Measurements from ENCODE around the gene KCNK13.

Gene KCNK13

DNA sequence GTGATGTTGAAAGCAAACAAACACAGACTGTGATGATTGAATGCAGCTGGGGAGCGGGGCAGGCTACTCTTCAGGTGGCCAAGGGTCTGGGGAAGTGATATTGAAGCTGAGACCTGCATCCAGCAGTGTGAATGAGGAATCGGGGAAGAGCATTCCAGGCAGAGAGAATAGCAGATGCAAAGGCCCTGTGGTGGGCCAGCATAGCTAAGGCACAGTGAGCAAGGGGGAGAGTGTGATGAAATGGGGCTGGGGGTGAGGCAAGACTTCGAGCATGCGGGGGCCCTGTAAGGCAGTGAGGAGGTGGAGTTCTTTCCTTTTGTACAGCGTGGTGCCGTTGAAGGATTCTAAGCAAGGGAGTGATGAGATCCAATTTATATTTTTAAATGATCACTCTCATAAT, 77.4 kb downstream of the KCNK13 start:
- no peak for ATAC-seq
- TF ChIP-seq, protein P1, sequence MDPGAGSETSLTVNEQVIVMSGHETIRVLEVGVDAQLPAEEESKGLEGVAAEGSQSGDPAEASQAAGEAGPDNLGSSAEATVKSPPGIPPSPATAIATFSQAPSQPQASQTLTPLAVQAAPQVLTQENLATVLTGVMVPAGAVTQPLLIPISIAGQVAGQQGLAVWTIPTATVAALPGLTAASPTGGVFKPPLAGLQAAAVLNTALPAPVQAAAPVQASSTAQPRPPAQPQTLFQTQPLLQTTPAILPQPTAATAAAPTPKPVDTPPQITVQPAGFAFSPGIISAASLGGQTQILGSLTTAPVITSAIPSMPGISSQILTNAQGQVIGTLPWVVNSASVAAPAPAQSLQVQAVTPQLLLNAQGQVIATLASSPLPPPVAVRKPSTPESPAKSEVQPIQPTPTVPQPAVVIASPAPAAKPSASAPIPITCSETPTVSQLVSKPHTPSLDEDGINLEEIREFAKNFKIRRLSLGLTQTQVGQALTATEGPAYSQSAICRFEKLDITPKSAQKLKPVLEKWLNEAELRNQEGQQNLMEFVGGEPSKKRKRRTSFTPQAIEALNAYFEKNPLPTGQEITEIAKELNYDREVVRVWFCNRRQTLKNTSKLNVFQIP (CRISPR knock-in tag; IDR thresholded peaks at IDR 0.05; ENCODE audit: borderline replicate concordance, low read depth), result no peak
- TF ChIP-seq ARNTL (CRISPR knock-in tag; IDR thresholded peaks at IDR 0.05; ENCODE audit: borderline replicate concordance, low read depth) (no peak), ZFP30 (CRISPR knock-in tag; IDR thresholded peaks at IDR 0.05) (no peak), ZNF8 (CRISPR knock-in tag; IDR thresholded peaks at IDR 0.05) (no peak), SNAI2 (CRISPR knock-in tag; IDR thresholded peaks at IDR 0.05) (no peak), BACH2 (CRISPR knock-in tag; IDR thresholded peaks at IDR 0.05; ENCODE audit: borderline replicate concordance) (no peak), CSDC2 (CRISPR knock-in tag; IDR thresholded peaks at IDR 0.05) (no peak), ZNF565 (CRISPR knock-in tag; conservative IDR thresholded peaks at IDR 0.05; ENCODE audit: low read depth) (no peak)

DNA sequence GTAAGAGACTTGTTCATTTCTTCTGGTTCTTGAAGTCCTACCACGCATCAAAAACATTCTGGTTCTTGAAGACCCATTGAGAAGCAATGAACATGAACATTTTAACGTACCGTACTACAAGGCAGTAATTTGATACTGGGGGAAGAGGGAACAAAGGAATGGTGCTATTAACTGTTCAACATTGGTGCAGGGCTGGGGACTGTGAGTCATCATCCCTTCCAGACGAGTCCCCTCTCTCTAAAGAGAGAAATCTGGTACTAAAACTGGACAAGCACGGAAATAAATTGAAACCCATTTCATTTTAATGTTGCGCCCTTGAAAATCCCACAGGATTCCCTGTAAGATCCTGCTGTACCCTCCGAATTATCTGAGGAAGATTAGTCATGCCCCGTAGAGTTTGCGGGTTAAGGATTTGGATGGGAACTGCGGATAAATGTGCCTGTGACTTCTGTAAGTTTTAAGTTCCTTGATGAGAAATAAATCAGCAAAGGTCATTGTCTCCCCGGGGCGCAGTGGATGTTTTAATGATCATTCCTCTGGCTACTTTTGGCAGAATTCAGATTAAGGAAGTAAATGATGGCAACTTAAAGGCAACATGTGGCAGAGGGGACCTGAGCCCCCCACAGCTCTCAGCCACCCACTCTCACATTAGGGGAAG, 78.6 kb downstream of the KCNK13 start:
- TF ChIP-seq ZNF70 (CRISPR knock-in tag; IDR thresholded peaks at IDR 0.05) (no peak), ZFP3 (CRISPR knock-in tag; IDR thresholded peaks at IDR 0.05) (no peak), ARNTL (CRISPR knock-in tag; IDR thresholded peaks at IDR 0.05; ENCODE audit: borderline replicate concordance, low read depth) (no peak), ZNF8 (CRISPR knock-in tag; IDR thresholded peaks at IDR 0.05) (no peak), CSDC2 (CRISPR knock-in tag; IDR thresholded peaks at IDR 0.05) (no peak), ZFP30 (CRISPR knock-in tag; IDR thresholded peaks at IDR 0.05) (no peak), PPARA (CRISPR knock-in tag; IDR thresholded peaks at IDR 0.05; ENCODE audit: borderline replicate concordance) (no peak), ZNF565 (CRISPR knock-in tag; conservative IDR thresholded peaks at IDR 0.05; ENCODE audit: low read depth) (no peak), RARB (CRISPR knock-in tag; IDR thresholded peaks at IDR 0.05) (no peak), ISL1 (CRISPR knock-in tag; IDR thresholded peaks at IDR 0.05) (no peak), SNAI2 (CRISPR knock-in tag; IDR thresholded peaks at IDR 0.05) (no peak)
- TF ChIP-seq, protein P2, sequence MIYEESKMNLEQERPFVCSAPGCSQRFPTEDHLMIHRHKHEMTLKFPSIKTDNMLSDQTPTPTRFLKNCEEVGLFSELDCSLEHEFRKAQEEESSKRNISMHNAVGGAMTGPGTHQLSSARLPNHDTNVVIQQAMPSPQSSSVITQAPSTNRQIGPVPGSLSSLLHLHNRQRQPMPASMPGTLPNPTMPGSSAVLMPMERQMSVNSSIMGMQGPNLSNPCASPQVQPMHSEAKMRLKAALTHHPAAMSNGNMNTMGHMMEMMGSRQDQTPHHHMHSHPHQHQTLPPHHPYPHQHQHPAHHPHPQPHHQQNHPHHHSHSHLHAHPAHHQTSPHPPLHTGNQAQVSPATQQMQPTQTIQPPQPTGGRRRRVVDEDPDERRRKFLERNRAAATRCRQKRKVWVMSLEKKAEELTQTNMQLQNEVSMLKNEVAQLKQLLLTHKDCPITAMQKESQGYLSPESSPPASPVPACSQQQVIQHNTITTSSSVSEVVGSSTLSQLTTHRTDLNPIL (CRISPR knock-in tag; IDR thresholded peaks at IDR 0.05; ENCODE audit: low read depth), result no peak
- TF ChIP-seq, protein P3, sequence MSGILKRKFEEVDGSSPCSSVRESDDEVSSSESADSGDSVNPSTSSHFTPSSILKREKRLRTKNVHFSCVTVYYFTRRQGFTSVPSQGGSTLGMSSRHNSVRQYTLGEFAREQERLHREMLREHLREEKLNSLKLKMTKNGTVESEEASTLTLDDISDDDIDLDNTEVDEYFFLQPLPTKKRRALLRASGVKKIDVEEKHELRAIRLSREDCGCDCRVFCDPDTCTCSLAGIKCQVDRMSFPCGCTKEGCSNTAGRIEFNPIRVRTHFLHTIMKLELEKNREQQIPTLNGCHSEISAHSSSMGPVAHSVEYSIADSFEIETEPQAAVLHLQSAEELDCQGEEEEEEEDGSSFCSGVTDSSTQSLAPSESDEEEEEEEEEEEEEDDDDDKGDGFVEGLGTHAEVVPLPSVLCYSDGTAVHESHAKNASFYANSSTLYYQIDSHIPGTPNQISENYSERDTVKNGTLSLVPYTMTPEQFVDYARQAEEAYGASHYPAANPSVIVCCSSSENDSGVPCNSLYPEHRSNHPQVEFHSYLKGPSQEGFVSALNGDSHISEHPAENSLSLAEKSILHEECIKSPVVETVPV (CRISPR knock-in tag; IDR thresholded peaks at IDR 0.05), result no peak

DNA sequence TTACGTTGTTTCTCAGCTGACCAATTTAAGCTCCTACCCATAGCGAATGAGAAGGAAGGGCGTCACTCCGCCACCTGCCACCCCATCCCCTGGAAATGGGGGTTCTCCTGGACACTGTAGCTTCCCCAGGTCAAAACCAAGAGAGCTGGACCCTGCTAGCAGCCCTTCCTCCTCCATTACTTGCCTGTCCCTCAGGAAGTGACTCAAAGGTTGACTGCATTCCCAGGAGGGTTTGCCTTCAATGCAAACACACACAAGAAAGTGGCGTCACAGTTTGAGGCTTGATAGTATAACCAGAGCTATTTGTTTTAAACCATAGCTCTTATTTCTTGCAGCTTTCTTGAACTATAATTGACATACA, 79.1 kb downstream of the KCNK13 start:
- no peak for TF ChIP-seq ARNTL (CRISPR knock-in tag; IDR thresholded peaks at IDR 0.05; ENCODE audit: borderline replicate concordance, low read depth)
- TF ChIP-seq ZNF8 (CRISPR knock-in tag; IDR thresholded peaks at IDR 0.05), result no peak
- no peak for TF ChIP-seq ZNF565 (CRISPR knock-in tag; conservative IDR thresholded peaks at IDR 0.05; ENCODE audit: low read depth)
- ATAC-seq, result no peak

More for the DNA sequence above, 78.6 kb downstream of the KCNK13 start:
- no peak for ATAC-seq

DNA sequence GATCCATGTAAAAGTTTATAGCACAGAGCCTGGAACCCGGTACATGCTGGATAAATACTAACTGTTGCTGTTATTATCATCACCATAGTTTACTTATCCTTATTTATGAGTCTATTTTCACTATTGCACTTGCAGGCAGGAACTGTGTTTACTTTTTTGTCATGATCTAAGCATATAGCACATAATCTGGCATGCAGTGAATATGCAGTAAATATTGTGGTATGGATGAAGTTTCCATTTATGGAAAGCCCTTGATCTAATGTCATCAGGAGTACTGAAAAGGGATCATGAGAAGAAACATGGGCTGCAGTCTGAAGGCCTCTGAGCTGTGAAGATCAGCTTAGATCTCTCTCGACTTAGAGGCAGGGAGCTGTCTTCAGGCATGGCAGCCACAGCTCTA, 91.6 kb downstream of the KCNK13 start:
- TF ChIP-seq ZNF70 (CRISPR knock-in tag; IDR thresholded peaks at IDR 0.05) (no peak), ESRRG (CRISPR knock-in tag; IDR thresholded peaks at IDR 0.05) (no peak), ISL1 (CRISPR knock-in tag; IDR thresholded peaks at IDR 0.05) (no peak), ZFP3 (CRISPR knock-in tag; IDR thresholded peaks at IDR 0.05) (no peak), ZFP30 (CRISPR knock-in tag; IDR thresholded peaks at IDR 0.05) (no peak), ARNTL (CRISPR knock-in tag; IDR thresholded peaks at IDR 0.05; ENCODE audit: borderline replicate concordance, low read depth) (no peak), ZNF8 (CRISPR knock-in tag; IDR thresholded peaks at IDR 0.05) (no peak), SNAI2 (CRISPR knock-in tag; IDR thresholded peaks at IDR 0.05) (no peak)
- TF ChIP-seq, protein P3 (CRISPR knock-in tag; IDR thresholded peaks at IDR 0.05), result no peak
- TF ChIP-seq, protein P4, sequence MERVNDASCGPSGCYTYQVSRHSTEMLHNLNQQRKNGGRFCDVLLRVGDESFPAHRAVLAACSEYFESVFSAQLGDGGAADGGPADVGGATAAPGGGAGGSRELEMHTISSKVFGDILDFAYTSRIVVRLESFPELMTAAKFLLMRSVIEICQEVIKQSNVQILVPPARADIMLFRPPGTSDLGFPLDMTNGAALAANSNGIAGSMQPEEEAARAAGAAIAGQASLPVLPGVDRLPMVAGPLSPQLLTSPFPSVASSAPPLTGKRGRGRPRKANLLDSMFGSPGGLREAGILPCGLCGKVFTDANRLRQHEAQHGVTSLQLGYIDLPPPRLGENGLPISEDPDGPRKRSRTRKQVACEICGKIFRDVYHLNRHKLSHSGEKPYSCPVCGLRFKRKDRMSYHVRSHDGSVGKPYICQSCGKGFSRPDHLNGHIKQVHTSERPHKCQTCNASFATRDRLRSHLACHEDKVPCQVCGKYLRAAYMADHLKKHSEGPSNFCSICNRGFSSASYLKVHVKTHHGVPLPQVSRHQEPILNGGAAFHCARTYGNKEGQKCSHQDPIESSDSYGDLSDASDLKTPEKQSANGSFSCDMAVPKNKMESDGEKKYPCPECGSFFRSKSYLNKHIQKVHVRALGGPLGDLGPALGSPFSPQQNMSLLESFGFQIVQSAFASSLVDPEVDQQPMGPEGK (CRISPR knock-in tag; IDR thresholded peaks at IDR 0.05; ENCODE audit: borderline replicate concordance), result no peak
- TF ChIP-seq, protein P1 (CRISPR knock-in tag; IDR thresholded peaks at IDR 0.05; ENCODE audit: borderline replicate concordance, low read depth), result no peak
- no peak for ATAC-seq
